ENCODE results near the gene RFX3. TPM values are rescaled to one million over a fixed set of nuclear protein-coding genes. Genes with fewer than 3 reads are reported as not detected.

Gene RFX3
- total RNA-seq, 1 experiment from 2014 or later: 8.4 TPM

DNA sequence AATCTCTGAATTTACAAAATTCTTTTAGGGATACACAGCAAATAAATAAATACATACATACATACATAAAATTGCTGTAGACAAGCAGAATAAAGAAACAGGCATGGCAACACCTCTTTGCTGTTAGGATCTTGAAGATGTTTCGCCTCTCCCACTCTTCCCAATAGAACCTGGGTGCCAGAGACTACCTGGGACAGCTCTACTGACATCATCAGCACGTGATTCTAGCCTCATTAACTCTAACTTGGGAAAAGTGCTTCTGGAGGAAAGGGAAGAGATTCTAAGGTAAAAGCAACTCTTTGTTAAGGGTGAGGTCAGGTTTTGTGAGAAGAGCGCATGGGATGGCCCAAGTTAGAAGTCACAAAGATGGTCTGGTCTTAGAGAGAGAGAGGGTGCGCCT lies 339.1 kb downstream of the RFX3 start:
- no peak overlapping the region for H3K4me2 ChIP-seq
- POLR2A ChIA-PET (ENCODE audit: unreplicated experiment): no interaction called here
- TF ChIP-seq, protein P1, sequence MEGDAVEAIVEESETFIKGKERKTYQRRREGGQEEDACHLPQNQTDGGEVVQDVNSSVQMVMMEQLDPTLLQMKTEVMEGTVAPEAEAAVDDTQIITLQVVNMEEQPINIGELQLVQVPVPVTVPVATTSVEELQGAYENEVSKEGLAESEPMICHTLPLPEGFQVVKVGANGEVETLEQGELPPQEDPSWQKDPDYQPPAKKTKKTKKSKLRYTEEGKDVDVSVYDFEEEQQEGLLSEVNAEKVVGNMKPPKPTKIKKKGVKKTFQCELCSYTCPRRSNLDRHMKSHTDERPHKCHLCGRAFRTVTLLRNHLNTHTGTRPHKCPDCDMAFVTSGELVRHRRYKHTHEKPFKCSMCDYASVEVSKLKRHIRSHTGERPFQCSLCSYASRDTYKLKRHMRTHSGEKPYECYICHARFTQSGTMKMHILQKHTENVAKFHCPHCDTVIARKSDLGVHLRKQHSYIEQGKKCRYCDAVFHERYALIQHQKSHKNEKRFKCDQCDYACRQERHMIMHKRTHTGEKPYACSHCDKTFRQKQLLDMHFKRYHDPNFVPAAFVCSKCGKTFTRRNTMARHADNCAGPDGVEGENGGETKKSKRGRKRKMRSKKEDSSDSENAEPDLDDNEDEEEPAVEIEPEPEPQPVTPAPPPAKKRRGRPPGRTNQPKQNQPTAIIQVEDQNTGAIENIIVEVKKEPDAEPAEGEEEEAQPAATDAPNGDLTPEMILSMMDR (conservative IDR thresholded peaks at IDR 0.05): no peak
- no peak for TF ChIP-seq EZH2 (IDR thresholded peaks at IDR 0.05; ENCODE audit: low read depth)
- no peak overlapping the region for H2AFZ ChIP-seq
- DNase-seq: no peak
- H4K20me1 ChIP-seq (ENCODE audit: insufficient read depth): no peaks in the 10 kb centered on the region
- no peaks in the 10 kb centered on the region for H3K4me1 ChIP-seq (replicated peaks; ENCODE audit: insufficient read depth)
- H3K36me3 ChIP-seq (ENCODE audit: low read depth): no peaks in the 10 kb centered on the region
- H3K9me2 ChIP-seq (ENCODE audit: insufficient read depth): no peaks in the 10 kb centered on the region
- peaks cover 12% of the 10 kb centered on the region; the same call in 1 of the 2 replicates for H3K27me3 ChIP-seq (ENCODE audit: insufficient read depth, low read depth)
- H3K79me2 ChIP-seq (ENCODE audit: low read depth): no peaks in the 10 kb centered on the region
- intact Hi-C loops (cut with micrococcal nuclease; ENCODE audit: unreplicated experiment): no loop called here
- CTCF ChIA-PET: no interaction called here
- H3K4me3 ChIP-seq: no peak overlapping the region
- H3K9me3 ChIP-seq (ENCODE audit: insufficient read depth, low read depth): no peaks in the 10 kb centered on the region
- no peaks in the 10 kb centered on the region for H3F3A ChIP-seq (ENCODE audit: insufficient read depth, low read depth)
- no TSS peak for BruUV-seq (replicated peaks)
- H3K27ac ChIP-seq: no peak overlapping the region

DNA sequence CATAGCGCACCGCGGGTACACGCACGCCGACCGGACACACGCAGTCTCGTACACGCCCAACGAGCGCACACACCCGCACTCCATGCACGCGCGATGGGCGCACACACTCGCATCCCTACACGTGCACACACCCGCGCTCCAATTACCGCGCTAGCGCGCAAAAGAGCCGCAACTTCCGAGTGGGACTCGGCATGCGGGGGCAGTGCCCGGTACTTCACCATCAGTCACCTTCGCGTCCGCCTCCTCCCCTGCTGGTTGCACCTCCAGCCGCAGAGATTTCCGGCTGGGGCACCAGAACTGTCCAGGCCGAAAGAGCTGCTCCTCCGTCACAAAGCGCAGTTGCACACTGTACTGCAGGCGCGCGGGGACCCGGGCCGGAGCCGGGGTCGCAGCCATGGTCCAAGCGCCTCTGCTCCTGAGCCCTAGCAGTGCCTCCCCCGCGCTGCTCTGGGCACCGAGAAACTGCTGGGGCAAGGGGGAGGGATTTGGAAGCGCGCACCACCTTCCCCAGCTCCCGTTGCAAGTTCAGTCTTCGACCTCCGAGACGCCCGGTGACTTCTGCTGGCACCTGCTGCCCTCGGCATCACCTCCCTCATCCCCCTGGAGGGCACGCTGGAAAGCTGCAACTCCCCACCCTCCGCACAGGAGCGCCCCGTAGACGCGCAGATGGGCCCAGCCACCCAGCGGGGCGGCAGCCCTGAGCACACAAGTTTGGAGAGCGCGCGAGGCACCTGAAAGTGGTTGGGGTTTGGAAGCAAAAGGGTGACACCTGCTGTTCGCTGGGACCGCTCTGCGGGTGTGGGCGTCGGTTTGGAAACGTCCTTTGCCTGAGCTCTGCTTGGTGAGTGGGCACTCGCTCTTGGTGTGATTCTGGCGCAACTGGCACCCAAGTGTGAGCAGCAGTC lies 344.5 kb downstream of the RFX3 start:
- POLR2A ChIA-PET (ENCODE audit: unreplicated experiment): no interaction called here
- Histone ChIP-seq H3K9me2 (ENCODE audit: insufficient read depth) (no peaks in the 10 kb centered on the region), H3K4me2 (no peak overlapping the region), H3K4me3 (no peak overlapping the region), H3K4me1 (replicated peaks; ENCODE audit: insufficient read depth) (no peaks in the 10 kb centered on the region), H3F3A (ENCODE audit: insufficient read depth, low read depth) (no peaks in the 10 kb centered on the region), H3K27ac (no peak overlapping the region), H3K27me3 (ENCODE audit: insufficient read depth, low read depth) (peaks cover 12% of the 10 kb centered on the region; the same call in 1 of the 2 replicates), H3K79me2 (ENCODE audit: low read depth) (no peaks in the 10 kb centered on the region), H2AFZ (no peak overlapping the region), H3K36me3 (ENCODE audit: low read depth) (no peaks in the 10 kb centered on the region), H3K9me3 (ENCODE audit: insufficient read depth, low read depth) (no peaks in the 10 kb centered on the region), H4K20me1 (ENCODE audit: insufficient read depth) (no peaks in the 10 kb centered on the region)
- TF ChIP-seq, protein P1 (conservative IDR thresholded peaks at IDR 0.05): no peak
- no peak for TF ChIP-seq EZH2 (IDR thresholded peaks at IDR 0.05; ENCODE audit: low read depth)
- DNase-seq: no peak
- intact Hi-C loops (cut with micrococcal nuclease; ENCODE audit: unreplicated experiment): no loop called here
- no TSS peak for BruUV-seq (replicated peaks)
- CTCF ChIA-PET: no interaction called here

DNA sequence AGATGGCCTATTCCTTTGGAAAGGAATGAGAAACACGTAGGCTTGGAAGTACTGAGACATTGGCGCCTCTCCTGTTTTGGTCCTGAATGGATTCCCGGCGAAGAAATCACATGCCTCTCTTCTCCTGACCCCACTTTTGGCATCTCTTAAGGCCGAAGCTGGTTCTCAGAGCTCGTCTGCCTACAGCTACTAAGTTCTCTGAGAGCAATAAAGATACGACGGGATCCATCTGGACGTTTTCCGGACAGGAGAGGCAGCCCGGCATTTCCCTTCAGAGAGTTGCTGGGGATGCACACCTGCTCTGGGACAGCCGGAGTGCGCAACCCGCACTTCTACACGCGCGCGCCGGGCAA lies 345.1 kb downstream of the RFX3 start:
- no peaks in the 10 kb centered on the region for H3K4me1 ChIP-seq (replicated peaks; ENCODE audit: insufficient read depth)
- H3K9me2 ChIP-seq (ENCODE audit: insufficient read depth): no peaks in the 10 kb centered on the region
- H2AFZ ChIP-seq: no peak overlapping the region
- no peaks in the 10 kb centered on the region for H3K9me3 ChIP-seq (ENCODE audit: insufficient read depth, low read depth)
- intact Hi-C loops (cut with micrococcal nuclease; ENCODE audit: unreplicated experiment): no loop called here
- H4K20me1 ChIP-seq (ENCODE audit: insufficient read depth): no peaks in the 10 kb centered on the region
- no TSS peak for BruUV-seq (replicated peaks)
- TF ChIP-seq, protein P1 (conservative IDR thresholded peaks at IDR 0.05): no peak
- TF ChIP-seq EZH2 (IDR thresholded peaks at IDR 0.05; ENCODE audit: low read depth): no peak
- H3K4me2 ChIP-seq: no peak overlapping the region
- peaks cover 6% of the 10 kb centered on the region; the same call in 1 of the 2 replicates for H3K27me3 ChIP-seq (ENCODE audit: insufficient read depth, low read depth)
- ChIA-PET CTCF (no interaction called here), POLR2A (ENCODE audit: unreplicated experiment) (no interaction called here)
- no peaks in the 10 kb centered on the region for H3K79me2 ChIP-seq (ENCODE audit: low read depth)
- H3F3A ChIP-seq (ENCODE audit: insufficient read depth, low read depth): no peaks in the 10 kb centered on the region
- H3K36me3 ChIP-seq (ENCODE audit: low read depth): no peaks in the 10 kb centered on the region
- no peak overlapping the region for H3K4me3 ChIP-seq
- no peak overlapping the region for H3K27ac ChIP-seq
- DNase-seq: no peak

Measured in PC-9 (cell line).